ENCODE measurements around the gene HDAC9.

The HDAC9 gene

DNA sequence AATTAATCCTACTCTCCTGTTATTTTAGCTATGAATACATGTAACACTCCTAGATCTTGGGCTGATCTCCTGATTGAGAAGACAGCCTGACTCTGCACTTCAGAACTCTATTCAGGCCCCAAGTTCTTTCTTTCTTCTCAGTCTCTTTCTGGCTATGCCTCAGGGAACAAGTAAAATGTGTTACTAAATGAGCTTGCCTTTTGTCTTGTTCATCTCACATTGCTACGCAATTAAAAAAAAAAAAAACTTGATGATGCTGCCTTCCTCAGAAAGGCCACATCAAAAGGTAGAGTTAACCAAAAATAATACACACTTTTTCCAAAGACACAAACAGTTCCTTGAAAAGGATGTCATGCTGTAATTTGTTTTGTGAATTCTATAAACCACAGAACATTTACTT is 363.8 kb downstream of the HDAC9 start:
- TF ChIP-seq, protein P1, sequence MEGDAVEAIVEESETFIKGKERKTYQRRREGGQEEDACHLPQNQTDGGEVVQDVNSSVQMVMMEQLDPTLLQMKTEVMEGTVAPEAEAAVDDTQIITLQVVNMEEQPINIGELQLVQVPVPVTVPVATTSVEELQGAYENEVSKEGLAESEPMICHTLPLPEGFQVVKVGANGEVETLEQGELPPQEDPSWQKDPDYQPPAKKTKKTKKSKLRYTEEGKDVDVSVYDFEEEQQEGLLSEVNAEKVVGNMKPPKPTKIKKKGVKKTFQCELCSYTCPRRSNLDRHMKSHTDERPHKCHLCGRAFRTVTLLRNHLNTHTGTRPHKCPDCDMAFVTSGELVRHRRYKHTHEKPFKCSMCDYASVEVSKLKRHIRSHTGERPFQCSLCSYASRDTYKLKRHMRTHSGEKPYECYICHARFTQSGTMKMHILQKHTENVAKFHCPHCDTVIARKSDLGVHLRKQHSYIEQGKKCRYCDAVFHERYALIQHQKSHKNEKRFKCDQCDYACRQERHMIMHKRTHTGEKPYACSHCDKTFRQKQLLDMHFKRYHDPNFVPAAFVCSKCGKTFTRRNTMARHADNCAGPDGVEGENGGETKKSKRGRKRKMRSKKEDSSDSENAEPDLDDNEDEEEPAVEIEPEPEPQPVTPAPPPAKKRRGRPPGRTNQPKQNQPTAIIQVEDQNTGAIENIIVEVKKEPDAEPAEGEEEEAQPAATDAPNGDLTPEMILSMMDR (conservative IDR thresholded peaks at IDR 0.05; ENCODE audit: control insufficient read depth, insufficient read depth, low read depth, low read length), result no peak
- peak; percentile 72 for DNase-seq (ENCODE audit: low read depth)
- no peak overlapping the region for H3K4me3 ChIP-seq (ENCODE audit: control insufficient read depth, low read depth, low read length)

DNA sequence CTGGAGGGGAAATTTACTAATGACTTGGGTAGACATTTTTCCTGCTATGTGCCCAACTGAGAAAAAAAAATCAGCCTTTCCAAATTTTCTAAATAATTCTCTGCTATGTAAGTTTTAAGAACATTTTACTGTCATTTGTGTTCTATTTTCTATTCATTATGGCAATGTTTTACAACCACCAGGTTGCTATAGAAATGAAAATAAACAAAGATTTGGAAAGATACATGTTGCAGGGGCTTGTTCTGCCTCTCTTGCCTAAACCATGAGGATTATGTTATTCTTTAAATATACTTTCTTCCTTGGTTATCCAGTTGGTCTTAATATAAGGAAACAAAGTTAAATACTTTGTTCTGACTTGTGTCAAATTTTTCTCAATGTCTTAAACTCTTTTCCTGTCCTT is 364.7 kb downstream of the HDAC9 start:
- no peak overlapping the region for H3K4me3 ChIP-seq (ENCODE audit: control insufficient read depth, low read depth, low read length)
- TF ChIP-seq, protein P1 (conservative IDR thresholded peaks at IDR 0.05; ENCODE audit: control insufficient read depth, insufficient read depth, low read depth, low read length), result no peak
- DNase-seq (ENCODE audit: low read depth), result peak; percentile 13

DNA sequence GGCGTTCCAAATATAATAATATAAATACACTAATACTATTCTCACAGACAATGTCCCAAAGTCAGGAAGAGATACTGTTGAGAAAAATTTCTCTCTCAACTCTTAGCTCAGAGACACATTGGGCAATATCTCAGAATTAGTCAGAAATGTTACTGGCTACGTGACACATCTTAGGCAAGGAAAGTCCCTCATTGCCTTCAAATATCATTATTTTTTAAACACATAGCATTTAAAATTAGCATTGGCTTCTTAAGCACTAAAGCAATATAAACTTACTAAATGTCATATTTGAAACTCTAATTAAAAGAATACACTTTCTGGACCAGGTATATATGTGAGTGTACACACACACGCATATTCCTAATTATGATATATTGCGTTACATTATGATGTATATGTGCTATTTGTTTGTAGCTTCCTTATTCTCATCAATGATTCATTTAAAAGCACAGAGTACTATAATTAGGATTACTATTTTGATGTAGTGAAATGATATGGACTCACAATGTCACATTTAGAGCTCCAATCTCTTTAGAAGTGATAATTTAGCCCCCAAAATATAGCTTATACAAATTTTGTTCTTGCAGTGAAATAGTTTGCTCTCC is 366.1 kb downstream of the HDAC9 start:
- TF ChIP-seq, protein P1 (conservative IDR thresholded peaks at IDR 0.05; ENCODE audit: control insufficient read depth, insufficient read depth, low read depth, low read length), result no peak
- peak; percentile 89 for DNase-seq (ENCODE audit: low read depth)
- no peak overlapping the region for H3K4me3 ChIP-seq (ENCODE audit: control insufficient read depth, low read depth, low read length)

DNA sequence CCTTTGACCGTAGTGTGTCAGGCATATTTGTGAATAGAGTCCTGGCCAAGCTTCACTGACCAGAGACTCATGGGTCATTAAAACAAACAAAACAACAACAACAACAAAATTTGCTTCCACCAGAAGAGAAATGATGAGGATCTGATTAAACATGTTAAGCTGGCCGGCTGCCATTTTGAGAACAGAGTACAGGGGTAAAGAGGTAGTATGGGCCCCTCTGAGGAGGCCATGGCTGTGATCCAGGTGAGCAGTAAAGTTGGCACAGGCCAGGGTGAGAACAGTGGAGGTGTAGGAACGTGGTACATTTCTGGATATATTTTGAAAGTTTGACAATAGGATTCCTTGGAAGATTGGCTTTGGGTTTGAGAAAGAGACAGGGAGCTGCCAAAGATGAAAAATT is 369.4 kb downstream of the HDAC9 start:
- TF ChIP-seq, protein P1 (conservative IDR thresholded peaks at IDR 0.05; ENCODE audit: control insufficient read depth, insufficient read depth, low read depth, low read length), result no peak
- H3K4me3 ChIP-seq (ENCODE audit: control insufficient read depth, low read depth, low read length), result no peak overlapping the region
- no peak for DNase-seq (ENCODE audit: low read depth)

DNA sequence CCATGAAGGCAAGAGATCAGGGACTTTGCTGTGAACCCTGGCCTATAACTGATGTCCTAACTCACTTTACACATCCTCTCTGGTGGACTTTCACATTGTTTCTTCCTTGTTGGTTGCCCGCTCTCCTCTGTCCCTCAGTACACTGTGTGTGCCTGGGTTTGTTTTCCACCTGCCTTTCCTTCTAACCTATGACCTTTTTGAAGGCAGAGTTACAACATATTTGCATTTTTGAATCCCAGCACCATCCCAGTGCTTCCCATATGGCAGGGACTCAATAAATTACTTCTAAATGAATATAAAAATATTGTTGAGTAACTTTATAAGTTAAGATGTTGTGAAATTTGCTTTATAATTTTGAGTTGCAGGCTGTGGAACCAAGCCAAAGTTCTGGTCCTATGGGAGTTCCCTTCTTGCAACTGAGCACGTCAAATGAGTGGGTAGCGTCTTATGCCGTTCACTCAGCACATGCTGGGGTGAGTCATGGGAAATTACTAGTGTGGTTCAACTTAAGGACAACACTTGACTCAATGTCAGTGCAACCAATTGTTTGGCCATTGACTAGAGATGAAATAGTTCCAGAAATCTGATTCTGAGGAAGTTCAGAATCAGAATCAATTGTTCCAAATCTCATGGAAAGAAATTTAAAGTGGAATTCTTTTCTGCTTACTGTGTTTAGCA is 370.9 kb downstream of the HDAC9 start:
- TF ChIP-seq, protein P1 (conservative IDR thresholded peaks at IDR 0.05; ENCODE audit: control insufficient read depth, insufficient read depth, low read depth, low read length), result no peak
- no peak overlapping the region for H3K4me3 ChIP-seq (ENCODE audit: control insufficient read depth, low read depth, low read length)
- DNase-seq (ENCODE audit: low read depth), result peak; percentile 100

DNA sequence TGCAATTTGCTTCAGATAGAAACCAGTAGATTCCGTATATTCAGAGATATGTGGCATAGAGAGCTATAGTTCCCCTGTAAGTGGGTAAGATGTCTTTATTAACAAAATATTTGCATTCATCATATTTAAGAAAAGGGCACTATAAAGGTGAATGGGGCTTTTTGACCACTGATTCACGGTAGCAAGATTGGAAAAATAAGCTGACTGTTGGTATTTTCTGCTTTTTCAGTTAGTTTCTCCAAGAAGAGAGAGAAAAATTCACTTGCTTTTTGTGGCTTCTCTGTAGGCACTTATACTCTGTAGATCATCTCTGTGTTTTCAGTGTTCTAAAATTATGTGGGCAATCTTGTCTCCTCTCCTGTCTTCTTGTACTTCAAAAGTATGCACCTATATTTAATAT is 376.8 kb downstream of the HDAC9 start:
- no peak overlapping the region for H3K4me3 ChIP-seq (ENCODE audit: control insufficient read depth, low read depth, low read length)
- DNase-seq (ENCODE audit: low read depth), result no peak
- TF ChIP-seq, protein P1 (conservative IDR thresholded peaks at IDR 0.05; ENCODE audit: control insufficient read depth, insufficient read depth, low read depth, low read length), result no peak

All from fibroblast of mammary gland (primary cell).